Measurements from ENCODE around the gene PGRMC2.

The PGRMC2 gene, protein sequence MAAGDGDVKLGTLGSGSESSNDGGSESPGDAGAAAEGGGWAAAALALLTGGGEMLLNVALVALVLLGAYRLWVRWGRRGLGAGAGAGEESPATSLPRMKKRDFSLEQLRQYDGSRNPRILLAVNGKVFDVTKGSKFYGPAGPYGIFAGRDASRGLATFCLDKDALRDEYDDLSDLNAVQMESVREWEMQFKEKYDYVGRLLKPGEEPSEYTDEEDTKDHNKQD

DNA sequence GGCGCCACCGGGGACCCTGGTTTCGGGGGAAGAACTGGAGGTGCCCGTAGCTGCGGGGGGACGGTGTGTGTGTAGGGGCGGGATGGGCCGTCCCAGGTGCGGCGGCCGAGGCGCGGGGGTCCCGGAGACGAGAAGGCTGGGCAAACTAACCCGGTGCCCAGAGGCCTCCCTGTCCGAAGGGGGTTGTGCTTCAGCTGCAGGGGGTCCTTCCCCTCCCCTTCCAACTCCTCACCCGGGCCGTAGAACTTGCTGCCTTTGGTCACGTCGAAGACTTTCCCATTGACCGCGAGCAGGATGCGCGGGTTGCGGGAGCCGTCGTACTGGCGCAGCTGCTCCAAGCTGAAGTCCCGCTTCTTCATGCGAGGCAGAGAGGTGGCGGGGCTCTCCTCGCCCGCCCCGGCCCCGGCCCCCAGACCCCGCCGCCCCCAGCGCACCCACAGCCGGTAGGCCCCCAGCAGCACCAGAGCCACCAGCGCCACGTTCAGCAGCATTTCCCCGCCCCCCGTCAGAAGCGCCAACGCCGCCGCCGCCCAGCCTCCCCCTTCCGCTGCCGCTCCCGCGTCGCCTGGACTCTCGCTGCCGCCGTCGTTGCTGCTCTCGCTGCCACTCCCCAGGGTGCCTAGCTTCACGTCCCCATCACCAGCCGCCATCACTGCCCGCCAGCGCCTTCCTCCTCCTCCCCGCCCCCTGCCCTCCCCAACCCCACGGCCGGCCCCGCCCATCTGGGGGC lies at the start of gene PGRMC2:
PGRMC2 (minus strand) TSS at position 673 of the 730 bp plus-strand sequence; CDS start at position 650, 23 bp downstream.
- peak; percentile 55 for DNase-seq (ENCODE audit: low spot score)

DNA sequence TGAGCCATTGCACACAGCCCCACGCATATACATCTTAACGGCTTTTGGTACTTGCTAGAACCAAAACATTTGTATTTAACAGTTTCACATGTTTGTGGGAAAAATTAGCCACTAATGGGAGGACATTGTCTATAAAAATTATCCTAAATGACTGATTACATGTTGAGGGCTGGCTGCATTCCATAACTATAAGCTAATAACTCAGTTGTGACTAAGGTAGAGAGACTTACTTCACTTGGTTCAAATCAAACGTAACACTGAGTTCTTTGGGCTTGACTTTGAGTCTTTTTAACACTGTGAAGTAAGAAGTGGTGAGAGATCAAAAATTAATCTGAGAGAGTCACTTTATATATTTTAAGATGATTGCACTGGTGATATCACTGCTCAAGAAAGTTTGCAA lies 47.9 kb upstream of the PGRMC2 start:
- DNase-seq (ENCODE audit: low spot score): no peak

GRCh38 chr4:128334256-128334655 lies 46.6 kb upstream of the PGRMC2 start:
- DNase-seq (ENCODE audit: low spot score): no peak

DNA sequence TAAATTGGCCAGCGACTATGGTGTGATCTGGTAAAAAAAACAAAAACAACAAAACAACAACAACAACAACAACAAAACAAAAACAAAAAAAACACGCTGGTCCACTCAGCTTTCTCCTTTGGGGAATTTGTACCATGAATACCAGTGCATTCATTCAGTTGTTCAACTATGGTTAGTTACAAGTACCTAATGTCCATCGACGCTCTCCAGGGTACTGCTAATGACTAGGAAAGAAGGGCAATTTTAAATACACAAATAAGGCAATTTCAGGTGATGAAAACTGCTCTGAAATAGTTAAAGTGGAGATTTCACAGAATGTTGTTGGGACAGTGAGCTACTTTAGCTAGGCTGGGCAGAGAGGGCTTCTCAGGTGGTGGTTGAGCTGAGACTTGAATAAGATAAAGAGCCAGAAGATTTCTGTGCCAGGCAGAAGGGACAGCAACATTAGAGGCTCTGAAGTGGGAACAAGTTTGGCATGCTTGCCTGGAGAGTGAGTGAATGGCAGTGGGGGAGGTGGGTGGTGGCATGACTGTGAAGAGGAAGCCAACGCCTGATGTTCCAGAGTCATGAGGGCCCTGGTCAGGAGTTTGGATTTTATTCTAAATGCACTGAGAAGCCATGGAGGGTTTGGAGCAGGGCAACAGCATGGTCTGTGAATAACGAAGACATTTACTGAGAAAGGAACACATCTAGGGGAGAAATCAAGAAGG lies 45.9 kb upstream of the PGRMC2 start:
- no peak for DNase-seq (ENCODE audit: low spot score)

GRCh38 chr4:128332081-128332480 lies 44.5 kb upstream of the PGRMC2 start:
- DNase-seq (ENCODE audit: low spot score): no peak

- no peak for DNase-seq (ENCODE audit: low spot score)
Measured at GRCh38 chr4:128329638-128330037, 42.0 kb upstream of the PGRMC2 start.

GRCh38 chr4:128328106-128328505 lies 40.5 kb upstream of the PGRMC2 start:
- DNase-seq (ENCODE audit: low spot score): no peak

- no peak for DNase-seq (ENCODE audit: low spot score)
Measured at GRCh38 chr4:128323401-128323800, 35.8 kb upstream of the PGRMC2 start.

DNA sequence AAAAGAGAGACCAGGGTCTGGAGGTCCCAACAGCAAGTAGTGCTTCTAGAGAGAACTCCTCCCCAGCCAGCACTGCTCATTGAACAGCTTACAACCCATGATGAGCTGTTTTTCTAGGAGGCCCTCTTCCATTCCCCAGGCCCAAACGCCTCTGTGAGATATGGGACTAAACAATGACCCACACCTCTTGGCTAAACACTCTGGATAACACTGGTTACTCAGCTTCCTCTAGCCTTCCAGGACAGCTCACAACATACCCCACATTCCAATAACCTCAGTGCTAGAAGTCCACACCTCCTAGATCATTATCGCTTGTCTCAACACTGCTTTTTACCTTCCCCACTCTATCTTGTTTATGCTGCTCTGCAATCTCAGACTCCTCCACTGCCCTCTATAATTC lies 35.4 kb upstream of the PGRMC2 start:
- no peak for DNase-seq (ENCODE audit: low spot score)

DNA sequence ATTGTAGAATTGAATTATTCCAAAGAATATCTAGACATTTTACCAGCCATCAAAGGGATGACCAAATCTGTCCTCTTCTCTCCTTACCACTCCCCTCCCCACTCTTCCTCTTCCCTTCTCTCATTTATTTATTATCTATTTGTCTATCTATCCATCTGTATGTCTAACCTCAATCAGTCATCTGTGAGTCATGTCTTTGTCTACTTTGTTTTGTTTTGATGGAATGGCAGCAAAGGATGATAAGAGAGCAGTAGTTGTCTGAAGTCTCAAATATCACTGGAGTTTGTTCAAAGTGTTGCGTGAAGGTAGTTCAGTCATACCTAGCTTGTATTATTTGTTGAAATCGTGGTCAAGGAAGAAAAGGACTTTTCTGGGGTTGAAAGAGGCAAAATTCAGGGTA lies 34.7 kb upstream of the PGRMC2 start:
- no peak for DNase-seq (ENCODE audit: low spot score)

DNA sequence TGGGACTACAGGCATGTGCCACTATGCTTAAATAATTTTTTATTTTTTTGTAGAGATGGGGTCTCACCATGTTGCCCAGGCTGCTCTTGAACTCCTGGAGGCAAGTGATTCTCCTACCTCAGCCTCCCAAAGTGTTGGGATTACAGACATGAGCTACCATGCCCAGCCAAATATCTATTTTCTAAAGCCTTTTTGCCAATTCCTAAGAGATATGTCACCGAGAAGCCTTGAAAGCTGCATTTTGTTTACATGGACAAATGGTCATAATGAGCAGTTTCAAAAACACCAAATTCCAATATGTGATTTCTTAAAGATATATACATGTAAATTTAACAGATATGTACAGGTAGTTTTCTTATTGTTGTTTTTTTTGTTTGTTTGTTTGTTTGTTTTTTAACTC lies 33.0 kb upstream of the PGRMC2 start:
- DNase-seq (ENCODE audit: low spot score): no peak

- no peak for DNase-seq (ENCODE audit: low spot score)
Measured at GRCh38 chr4:128315756-128316520, 28.3 kb upstream of the PGRMC2 start.

DNA sequence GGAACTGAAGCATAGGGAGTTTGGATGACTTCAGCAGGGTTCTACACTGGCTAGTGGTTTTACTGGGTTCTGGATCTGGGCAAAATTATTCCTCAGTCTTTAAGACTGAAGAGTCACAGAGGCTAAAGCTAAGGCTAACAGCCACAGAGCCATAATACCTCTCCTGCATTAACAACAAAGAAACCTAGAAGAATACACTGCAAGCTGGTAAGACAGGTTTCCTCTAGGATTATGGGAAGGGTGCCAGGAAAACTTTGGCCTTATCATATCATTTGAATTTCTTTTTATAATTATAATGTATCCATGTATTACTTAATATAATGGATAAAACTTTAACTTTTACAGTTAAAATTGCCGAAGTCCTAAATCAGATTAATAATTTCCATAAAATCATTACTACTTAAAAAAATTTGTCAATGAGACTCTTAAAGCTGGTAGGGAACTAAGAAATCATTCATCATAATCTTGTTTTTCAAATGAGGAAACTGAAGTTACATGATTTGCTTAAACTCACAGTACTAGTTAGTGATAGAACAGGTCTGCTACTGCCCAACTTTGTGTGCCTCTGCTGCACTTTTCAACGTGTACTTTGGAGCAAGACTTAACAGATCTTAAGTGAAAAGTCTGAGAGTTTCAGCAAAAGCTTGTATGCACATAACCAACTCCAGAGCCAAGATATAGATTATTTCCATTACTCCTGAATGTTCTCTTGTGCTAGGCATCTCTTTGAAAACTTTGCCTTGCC lies 24.2 kb upstream of the PGRMC2 start:
- no peak for DNase-seq (ENCODE audit: low spot score)

DNA sequence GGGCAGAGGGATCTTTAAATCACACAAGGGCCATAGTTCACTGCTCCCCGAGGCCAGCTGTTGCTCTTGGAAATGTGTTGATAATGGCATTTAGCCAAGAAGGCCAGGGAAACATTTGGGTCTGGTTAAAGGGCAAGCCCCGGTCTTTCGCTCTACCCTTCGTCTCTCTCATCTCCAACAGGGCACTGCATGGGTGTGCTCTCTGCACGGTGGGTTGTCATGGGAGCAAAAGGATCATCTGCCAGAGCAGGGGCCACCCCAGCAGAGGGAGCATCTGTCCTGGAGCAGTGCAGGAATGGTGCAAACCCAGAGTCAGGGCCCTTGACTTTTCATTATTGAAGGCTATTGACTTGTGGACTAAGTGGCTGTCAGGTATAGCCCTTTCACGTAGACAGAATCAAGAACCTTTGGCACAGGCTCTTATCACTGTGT lies 22.7 kb upstream of the PGRMC2 start:
- no peak for DNase-seq (ENCODE audit: low spot score)

- no peak for DNase-seq (ENCODE audit: low spot score)
Measured at GRCh38 chr4:128309585-128309984, 22.0 kb upstream of the PGRMC2 start.

GRCh38 chr4:128308986-128309385 lies 21.4 kb upstream of the PGRMC2 start:
- no peak for DNase-seq (ENCODE audit: low spot score)

DNA sequence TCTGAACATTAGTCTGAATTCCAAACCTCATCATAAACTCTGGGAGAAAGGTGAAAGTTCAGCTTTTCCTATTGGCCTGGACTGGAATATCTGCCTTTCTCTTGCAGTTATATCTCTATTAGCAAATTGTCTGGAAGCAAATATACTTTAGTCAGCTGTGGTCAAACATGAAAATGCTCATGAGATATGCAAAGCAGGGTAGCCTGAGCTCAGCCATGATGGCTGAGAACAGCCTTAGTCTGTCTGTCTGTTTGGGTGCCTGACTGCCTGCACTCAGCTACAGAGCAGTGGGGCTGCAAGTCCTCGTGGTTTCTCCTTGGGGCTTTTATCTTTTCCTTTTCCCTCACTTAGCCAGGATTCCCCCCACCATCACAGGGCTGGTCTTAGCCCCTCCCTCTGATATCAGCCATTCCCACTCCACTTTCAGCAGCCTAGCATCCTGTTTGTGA lies 19.5 kb upstream of the PGRMC2 start:
- DNase-seq (ENCODE audit: low spot score): peak; percentile 12

GRCh38 chr4:128305942-128306341 lies 18.3 kb upstream of the PGRMC2 start:
- DNase-seq (ENCODE audit: low spot score): no peak

DNA sequence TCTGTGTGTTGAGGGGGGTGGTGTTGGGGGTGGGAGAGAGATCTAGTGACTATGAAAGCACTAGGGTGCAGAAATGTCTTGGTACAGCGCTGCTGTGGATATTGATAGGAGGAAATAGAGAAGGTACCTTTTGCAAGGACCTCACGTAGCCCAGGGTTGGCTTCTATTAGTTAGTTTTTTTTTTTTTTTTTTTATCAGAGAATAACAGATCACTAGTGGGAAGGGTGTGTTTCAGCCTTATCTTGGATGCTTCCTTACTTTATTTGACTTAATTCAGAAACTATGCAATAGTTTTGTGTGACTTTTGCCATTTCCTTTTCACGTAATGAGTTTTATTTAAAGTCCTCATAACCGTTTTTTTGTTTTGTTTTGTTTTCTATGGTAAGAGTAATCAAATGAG lies 16.4 kb upstream of the PGRMC2 start:
- DNase-seq (ENCODE audit: low spot score): no peak

DNA sequence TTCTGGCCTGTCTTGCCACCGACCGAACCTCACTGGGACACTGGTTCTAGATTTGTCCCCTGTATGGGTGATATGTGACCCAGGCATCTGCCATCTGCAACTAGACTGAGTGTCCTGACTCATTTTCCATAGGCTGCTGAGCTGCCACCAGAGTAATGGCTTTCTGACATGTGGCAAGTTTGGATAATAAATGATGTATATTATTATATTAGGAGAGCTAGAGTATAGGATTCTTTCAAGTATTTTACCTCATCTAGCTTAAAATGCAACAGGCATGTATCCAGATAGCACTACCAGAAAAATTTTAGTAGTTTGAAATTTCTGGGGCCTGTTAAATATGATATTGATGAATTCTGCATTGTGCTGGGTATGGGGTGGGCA lies 15.8 kb upstream of the PGRMC2 start:
- DNase-seq (ENCODE audit: low spot score): no peak

DNA sequence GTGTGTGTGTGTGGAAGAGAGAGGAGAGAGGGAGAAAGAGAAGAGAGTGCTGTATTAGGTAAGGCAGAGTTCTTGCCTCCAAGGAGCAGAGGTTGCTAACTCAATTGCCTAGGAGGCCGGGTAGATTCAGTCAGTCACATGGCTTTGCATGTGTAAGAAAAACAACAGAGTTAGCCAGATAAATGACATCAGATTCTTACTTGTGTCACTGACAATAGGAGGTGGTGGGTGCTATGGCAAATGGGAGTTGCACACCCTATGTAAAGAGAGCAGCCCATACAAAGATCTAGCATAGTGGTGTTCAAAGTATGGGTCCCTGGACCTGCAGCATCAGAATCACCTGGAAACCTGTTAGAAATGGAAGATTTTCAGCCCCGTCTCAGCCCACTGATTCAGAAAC lies 14.4 kb upstream of the PGRMC2 start:
- no peak for DNase-seq (ENCODE audit: low spot score)

DNA sequence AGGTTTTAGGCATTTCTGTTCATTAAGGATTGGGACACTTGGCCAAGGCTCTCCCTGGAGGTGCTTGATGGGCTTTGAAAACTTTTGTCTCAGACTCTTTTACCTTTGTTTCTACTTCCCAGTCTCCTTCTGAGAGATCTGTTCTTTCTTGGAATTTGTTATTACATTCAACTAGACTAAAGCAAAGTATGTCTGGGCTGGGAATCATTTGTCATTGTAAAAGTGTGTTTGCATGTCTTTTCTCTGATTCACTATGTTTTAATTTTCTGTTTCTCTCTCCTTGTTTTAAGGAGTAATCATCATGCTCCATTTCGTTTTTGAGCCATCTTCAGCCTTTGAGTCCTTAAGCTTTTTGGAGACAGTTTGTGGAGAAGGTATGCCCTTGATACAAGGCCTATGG lies 12.2 kb upstream of the PGRMC2 start:
- no peak for DNase-seq (ENCODE audit: low spot score)
